C4-2B (cell line): ENCODE data around the gene TMEM54.

Experiments used
- ZFX ChIP-seq: fragments of 450-650 bp; IDR thresholded peaks from 2 replicates; pipeline ENCODE4 v1.6.1; 2017
- TF ChIP-seq, protein P1 (sequence below): fragments of 450-650 bp; conservative IDR thresholded peaks from 2 replicates; pipeline ENCODE4 v1.5.1; 2017; ENCODE audit warnings: mild to moderate bottlenecking

DNA sequence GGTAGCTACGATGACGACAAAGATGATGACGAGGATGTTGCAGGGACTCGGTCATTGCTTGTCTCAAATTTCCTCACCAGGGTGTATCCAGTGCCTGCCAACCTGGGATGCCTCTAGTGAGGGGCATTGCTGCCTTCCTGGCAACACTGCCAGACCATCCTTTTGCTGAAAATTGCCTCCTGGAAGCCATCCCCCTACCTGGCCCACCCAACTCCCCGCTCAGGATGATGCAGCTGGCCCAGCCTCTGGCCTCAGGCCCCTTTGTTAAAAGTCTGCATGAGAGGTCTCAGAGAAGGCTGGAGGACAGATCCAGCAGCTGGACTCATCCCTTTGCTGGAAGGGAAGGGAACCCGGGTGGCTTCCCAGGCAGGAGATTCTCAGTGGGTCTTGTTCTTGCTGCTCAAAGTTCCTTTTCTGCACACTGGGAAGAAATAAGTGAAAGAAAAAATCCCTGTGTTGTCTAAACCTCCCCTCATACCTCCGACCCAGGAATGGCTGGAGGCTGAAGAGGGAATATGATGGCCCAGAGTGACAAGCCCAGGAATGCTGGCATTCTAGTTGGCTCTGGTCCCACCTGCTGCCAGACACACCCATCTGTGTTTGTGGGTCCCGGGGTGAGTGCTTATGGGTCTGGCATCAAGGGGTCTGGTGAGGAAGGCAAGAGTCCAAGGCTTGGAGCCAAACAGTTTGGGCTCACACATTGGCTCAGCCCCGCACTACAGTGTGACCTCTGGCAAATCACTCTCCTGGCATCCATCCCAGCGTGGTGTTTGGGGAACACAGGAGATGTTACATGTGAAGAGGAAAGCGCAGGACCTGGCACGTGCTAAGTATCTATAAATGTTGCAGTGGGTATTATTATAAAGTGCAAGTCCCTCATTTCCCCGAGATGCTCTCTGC lies 23.7 kb downstream of the TMEM54 start:
- TF ChIP-seq, protein P1, sequence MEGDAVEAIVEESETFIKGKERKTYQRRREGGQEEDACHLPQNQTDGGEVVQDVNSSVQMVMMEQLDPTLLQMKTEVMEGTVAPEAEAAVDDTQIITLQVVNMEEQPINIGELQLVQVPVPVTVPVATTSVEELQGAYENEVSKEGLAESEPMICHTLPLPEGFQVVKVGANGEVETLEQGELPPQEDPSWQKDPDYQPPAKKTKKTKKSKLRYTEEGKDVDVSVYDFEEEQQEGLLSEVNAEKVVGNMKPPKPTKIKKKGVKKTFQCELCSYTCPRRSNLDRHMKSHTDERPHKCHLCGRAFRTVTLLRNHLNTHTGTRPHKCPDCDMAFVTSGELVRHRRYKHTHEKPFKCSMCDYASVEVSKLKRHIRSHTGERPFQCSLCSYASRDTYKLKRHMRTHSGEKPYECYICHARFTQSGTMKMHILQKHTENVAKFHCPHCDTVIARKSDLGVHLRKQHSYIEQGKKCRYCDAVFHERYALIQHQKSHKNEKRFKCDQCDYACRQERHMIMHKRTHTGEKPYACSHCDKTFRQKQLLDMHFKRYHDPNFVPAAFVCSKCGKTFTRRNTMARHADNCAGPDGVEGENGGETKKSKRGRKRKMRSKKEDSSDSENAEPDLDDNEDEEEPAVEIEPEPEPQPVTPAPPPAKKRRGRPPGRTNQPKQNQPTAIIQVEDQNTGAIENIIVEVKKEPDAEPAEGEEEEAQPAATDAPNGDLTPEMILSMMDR: no peak
- no peak for TF ChIP-seq ZFX
